Neural crest cell (in vitro differentiated cells): ENCODE data around the gene CLK3. TPM values are rescaled to one million over a fixed set of nuclear protein-coding genes. Genes with fewer than 3 reads are reported as not detected.

ENCODE experiments used
- DNase-seq: peaks from one replicate; pipeline ENCODE4 v3.0.0; 2021; ENCODE audit warnings: low read depth, mixed read lengths, low spot score
- H3K27ac Mint-ChIP-seq: one replicate; pipeline ENCODE4 v1.8.0; 2021; ENCODE audit warnings: mild to moderate bottlenecking, mixed read lengths; ENCODE audit not compliant: unreplicated experiment
- H3K27me3 Mint-ChIP-seq: 2 replicates; pipeline ENCODE4 v1.8.0; 2021; ENCODE audit warnings: low read depth, mild to moderate bottlenecking, mixed read lengths
- H3K36me3 Mint-ChIP-seq: 2 replicates; pipeline ENCODE4 v1.8.0; 2021; ENCODE audit warnings: low read depth, mild to moderate bottlenecking, mixed read lengths
- H3K4me1 Mint-ChIP-seq: 2 replicates; pipeline ENCODE4 v1.8.0; 2021; ENCODE audit warnings: mixed read lengths
- H3K4me3 Mint-ChIP-seq: one replicate; pipeline ENCODE4 v1.8.0; 2021; ENCODE audit warnings: mild to moderate bottlenecking, mixed read lengths
- H3K9me3 Mint-ChIP-seq: 2 replicates; pipeline ENCODE4 v1.8.0; 2021; ENCODE audit warnings: mixed read lengths
- CTCF ChIP-seq: fragments of 200-600 bp; sonication (generic); conservative IDR thresholded peaks from 2 replicates; pipeline ENCODE4 v1.5.0; 2021; ENCODE audit warnings: antibody characterized with exemption, mild to moderate bottlenecking
- total RNA-seq: library from RNA; stranded (reverse); gene quantifications from 2 replicates; pipeline ENCODE4 v1.2.1, GENCODE V29; 2021

Gene CLK3
- total RNA-seq, 1 donor from 2014 or later = 88.7 TPM

- Mint-ChIP-seq H3K27me3 (no peaks in the 10 kb centered on the region), H3K4me3 (peak overlapping the region; percentile 87), H3K4me1 (peaks cover 36% of the 10 kb centered on the region), H3K9me3 (no peaks in the 10 kb centered on the region), H3K27ac (peak overlapping the region; percentile 12), H3K36me3 (no peaks in the 10 kb centered on the region)
- DNase-seq = peak; percentile 57
- TF ChIP-seq CTCF = no peak
Measured at GRCh38 chr15:74613953-74614743, 1.5 kb upstream of the CLK3 start.

GRCh38 chr15:74614744-74615507 is 710 bp upstream of the CLK3 start:
- Mint-ChIP-seq H3K27ac (peak overlapping the region; percentile 99), H3K4me3 (peak overlapping the region; percentile 95), H3K9me3 (no peaks in the 10 kb centered on the region), H3K27me3 (no peaks in the 10 kb centered on the region), H3K36me3 (no peaks in the 10 kb centered on the region), H3K4me1 (peaks cover 41% of the 10 kb centered on the region)
- TF ChIP-seq CTCF = no peak
- peak; percentile 39 for DNase-seq

- peak overlapping the region; percentile 81 for H3K27ac Mint-ChIP-seq
- no peak for DNase-seq
- peak overlapping the region; percentile 95 for H3K4me3 Mint-ChIP-seq
- TF ChIP-seq CTCF = no peak
- no peaks in the 10 kb centered on the region for H3K9me3 Mint-ChIP-seq
- H3K36me3 Mint-ChIP-seq = peaks cover 8% of the 10 kb centered on the region
- peaks cover 46% of the 10 kb centered on the region for H3K4me1 Mint-ChIP-seq
- no peaks in the 10 kb centered on the region for H3K27me3 Mint-ChIP-seq
Measured at GRCh38 chr15:74616366-74616939, 817 bp downstream of the CLK3 start.

- H3K36me3 Mint-ChIP-seq = peaks cover 11% of the 10 kb centered on the region
- DNase-seq = no peak
- peak overlapping the region; percentile 95 for H3K4me3 Mint-ChIP-seq
- H3K27ac Mint-ChIP-seq = peak overlapping the region; percentile 81
- H3K4me1 Mint-ChIP-seq = peaks cover 50% of the 10 kb centered on the region
- no peaks in the 10 kb centered on the region for H3K9me3 Mint-ChIP-seq
- no peaks in the 10 kb centered on the region for H3K27me3 Mint-ChIP-seq
- TF ChIP-seq CTCF = no peak
Measured at GRCh38 chr15:74616996-74617395, 1.4 kb downstream of the CLK3 start.

- no peaks in the 10 kb centered on the region for H3K27me3 Mint-ChIP-seq
- H3K4me3 Mint-ChIP-seq = peak overlapping the region; percentile 95
- TF ChIP-seq CTCF = no peak
- H3K27ac Mint-ChIP-seq = peak overlapping the region; percentile 67
- peaks cover 42% of the 10 kb centered on the region for H3K4me1 Mint-ChIP-seq
- no peak for DNase-seq
- H3K36me3 Mint-ChIP-seq = peaks cover 14% of the 10 kb centered on the region
- H3K9me3 Mint-ChIP-seq = no peaks in the 10 kb centered on the region
Measured at GRCh38 chr15:74618841-74619596, 3.4 kb downstream of the CLK3 start.
